K562 (cell line): ENCODE measurements around the gene HARS1. TPM values are rescaled to one million over a fixed set of nuclear protein-coding genes. Genes with fewer than 3 reads are reported as not detected.
A peak's percentile ranks its signal among the peaks of the same experiment; 100 is the strongest.

Experiments used
- ATAC-seq: fragments of 200-7000 bp; cut with Tn5 transposase; 3 replicates; pipeline ENCODE4 v1.9.1; 2020; ENCODE audit warnings: moderate library complexity
- BruUV-seq: library from RNA; stranded (reverse); fragments of 400-500 nt; replicated peaks from 2 replicates; lab custom pipeline; 2021; lab: Mats Ljungman, UMichigan
- CTCF ChIA-PET: fragments of 300-600 bp; formaldehyde crosslinking; extraction: SDS; loops from one replicate; lab custom pipeline; 2021; ENCODE audit warnings: low intra/inter-chr PET ratio; lab: Yijun Ruan, JAX
- POLR2A ChIA-PET: fragments of 300-600, 350-650 bp; sonication (Branson Sonifier 250); formaldehyde crosslinking; extraction: SDS; loops from one replicate; lab custom pipeline; 2021; ENCODE audit warnings: antibody characterized with exemption, inconsistent platforms; lab: Yijun Ruan, JAX
- DNase-seq, 4 experiments: peaks; one replicate each; pipeline versions ENCODE4 v3.0.0 to v3.0.0-alpha.2; 2011 to 2018; ENCODE audit warnings: low spot score in 3 of 4, mixed read lengths in 3 of 4; ENCODE audit errors: extremely low read depth in 1 of 4
- FAIRE-seq: peaks from 2 replicates; lab custom pipeline; 2011; peaks lifted over from hg19 to GRCh38; lab: Jason Lieb, UNC
- H2AFZ ChIP-seq: 2 replicates; pipeline ENCODE4 v1.6.0; 2011; ENCODE audit warnings: low read depth, low read length, control low read depth, inconsistent platforms
- H3K27ac ChIP-seq: fragments of 200-600 bp; 3 replicates; pipeline ENCODE4 v1.8.0; 2011; ENCODE audit warnings: low read depth, mild to moderate bottlenecking, control low read depth, inconsistent platforms, low read length, moderate library complexity, mixed read lengths; ENCODE audit errors: extremely low read depth
- H3K27me3 ChIP-seq, 2 experiments: fragments of 300-600 bp in 1 of 2; 2 replicates in 1 of 2; 3 replicates in 1 of 2; pipeline versions ENCODE4 v1.6.0 to v1.8.0; 2011; ENCODE audit warnings: inconsistent platforms in 2 of 2, low read length in 2 of 2, mild to moderate bottlenecking in 1 of 2, mixed read lengths in 1 of 2, moderate library complexity in 1 of 2; ENCODE audit not compliant: control insufficient read depth in 2 of 2, insufficient read depth in 2 of 2
- H3K36me3 ChIP-seq: fragments of 300-600 bp; 3 replicates; pipeline ENCODE4 v1.8.0; 2011; ENCODE audit warnings: mild to moderate bottlenecking, low read length, inconsistent platforms; ENCODE audit not compliant: control insufficient read depth, insufficient read depth
- H3K4me1 ChIP-seq, 2 experiments: fragments of 200-600 bp in 1 of 2; replicated peaks in 1 of 2; 2 replicates in 1 of 2; 3 replicates in 1 of 2; pipeline versions ENCODE4 v1.5.1 to v1.8.0; 2011; ENCODE audit warnings: inconsistent platforms in 2 of 2, low read length in 2 of 2, mild to moderate bottlenecking in 1 of 2, mixed read lengths in 1 of 2, moderate library complexity in 1 of 2; ENCODE audit not compliant: control insufficient read depth in 2 of 2, insufficient read depth in 2 of 2
- H3K4me2 ChIP-seq: 2 replicates; pipeline ENCODE4 v1.6.1; 2011; ENCODE audit warnings: low read length, control low read depth, inconsistent platforms, mixed read lengths; ENCODE audit not compliant: insufficient read depth
- H3K4me3 ChIP-seq: fragments of 200-600 bp; sonication (generic), shearing (Covaris generic); 2 replicates; pipeline ENCODE4 v1.5.1; 2016; ENCODE audit warnings: control low read depth, inconsistent platforms
- H3K79me2 ChIP-seq: fragments of 200-600 bp; 3 replicates; pipeline ENCODE4 v1.8.0; 2011; ENCODE audit warnings: low read length, inconsistent platforms; ENCODE audit not compliant: control insufficient read depth, insufficient read depth
- H3K9ac ChIP-seq, 2 experiments: 2 replicates each; pipeline versions ENCODE4 v1.6.0 to v1.6.1; 2011; ENCODE audit warnings: low read depth in 2 of 2, low read length in 2 of 2, control low read depth in 1 of 2, inconsistent platforms in 1 of 2, mild to moderate bottlenecking in 1 of 2, mixed read lengths in 1 of 2; ENCODE audit not compliant: insufficient read depth in 1 of 2
- H3K9me1 ChIP-seq: one replicate; pipeline ENCODE4 v1.6.0; 2011; ENCODE audit warnings: inconsistent platforms, mild to moderate bottlenecking, low read length, moderate library complexity; ENCODE audit not compliant: control insufficient read depth, insufficient read depth
- H3K9me3 ChIP-seq: replicated peaks from 2 replicates; pipeline ENCODE4 v1.5.1; 2011; ENCODE audit warnings: low read depth, low read length, inconsistent platforms; ENCODE audit not compliant: control insufficient read depth, insufficient read depth
- H4K20me1 ChIP-seq: replicated peaks from 2 replicates; pipeline ENCODE4 v1.6.1; 2011; ENCODE audit warnings: low read length, inconsistent platforms, mixed read lengths; ENCODE audit not compliant: control insufficient read depth, insufficient read depth
- CREB1 ChIP-seq, 2 experiments: sonication (generic) in 1 of 2; formaldehyde crosslinking in 1 of 2; IDR thresholded peaks; 2 replicates each; pipeline versions ENCODE4 v1.6.1 to v1.8.0; 2012 to 2022; ENCODE audit warnings: inconsistent platforms in 1 of 2, mild to moderate bottlenecking in 1 of 2, missing genetic modification reagents in 1 of 2, moderate library complexity in 1 of 2
- HNRNPUL1 ChIP-seq: fragments of 200-400 bp; formaldehyde crosslinking; IDR thresholded peaks from 2 replicates; pipeline ENCODE4 v1.6.1; 2017; ENCODE audit warnings: low read length
- KDM1A ChIP-seq, 2 experiments: fragments of 450-650 bp; IDR thresholded peaks; 2 replicates each; pipeline ENCODE4 v1.6.1; 2016; ENCODE audit warnings: mild to moderate bottlenecking in 2 of 2
- SNRNP70 ChIP-seq: fragments of 200-400 bp; formaldehyde crosslinking; optimal IDR thresholded peaks from 2 replicates; pipeline ENCODE3; 2017; ENCODE audit warnings: low read depth, low read length
- WGBS: fragments of 100-300 bp; shearing (Covaris generic); methylation state at CpG from one replicate; pipeline ENCODE4 v1.1.6; 2016; ENCODE audit warnings: low coverage, mixed read lengths; ENCODE audit not compliant: insufficient coverage; ENCODE audit errors: missing lambda C conversion rate; 5-methylcytosine and 5-hydroxymethylcytosine counted together
- in situ Hi-C: fragments of 300-500 bp; cut with MboI; formaldehyde crosslinking; loops from 4 replicates; pipeline ENCODE4 v1.15.0; 2018; ENCODE audit warnings: inconsistent platforms, mixed read lengths
- intact Hi-C: fragments of 100-400 bp; cut with micrococcal nuclease; formaldehyde crosslinking; loops from 2 replicates; pipeline ENCODE4 v1.14.2; 2022
- polyA plus RNA-seq, 8 experiments: library from polyadenylated mRNA; depleted of rRNA in 4 of 8; stranded (reverse) in 5 of 8; unstranded in 3 of 8; fragments of >200 nt; fragmentation: Nextera tagmentation in 2 of 8; fragmentation: Illumina TruSeq in 1 of 8; extraction: Ambion mirVana in 2 of 8; extraction: Trizol in 1 of 8; gene quantifications; 2 replicates each; pipeline versions ENCODE4 v1.2.1 to v1.2.3, GENCODE V29; 2011 to 2014; ENCODE audit warnings: inconsistent platforms in 1 of 8, missing spikeins in 1 of 8
- total RNA-seq, 7 experiments: library from RNA; depleted of rRNA in 6 of 7; stranded (reverse); fragments of >200 nt in 6 of 7; fragmentation: Illumina TruSeq in 2 of 7; extraction: Trizol in 2 of 7; gene quantifications; 2 replicates each; pipeline versions ENCODE4 v1.2.1 to v1.2.3, GENCODE V29; 2011 to 2021; ENCODE audit warnings: low replicate concordance in 1 of 7
- TF ChIP-seq, protein P1 (sequence below): fragments of 450-650 bp; IDR thresholded peaks from 2 replicates; pipeline ENCODE4 v1.6.1; 2018; ENCODE audit not compliant: partially characterized antibody
- TF ChIP-seq, protein P2 (sequence below): fragments of 250-450 bp; sonication (Bioruptor Pico); IDR thresholded peaks from 2 replicates; pipeline ENCODE4 v1.5.0; 2021
- TF ChIP-seq, protein P3 (sequence below): IDR thresholded peaks from 2 replicates; pipeline ENCODE4 v1.6.1; 2011; ENCODE audit not compliant: insufficient read length; ENCODE audit errors: extremely low read depth

Gene HARS1
- total and polyA plus RNA-seq, 9 of the 15 experiments (the other 6 are each of a cell fraction or from before 2014, with no cell fraction given): 13.5 to 88.5 (median 75.2) TPM

GRCh38 chr5:140718266-140718592, 27.1 kb upstream of the HARS1 start:
- POLR2A ChIA-PET: interaction anchor here (0.7 to 2.7 kb wide), 16 partner anchors 8 to 407 kb away, joined by 3 to 14 read pairs (median 4); partner anchors contain the start of genes EIF4EBP3, HARS1, HARS2 and IK
- peak overlapping the region; percentile 95 for H3K27ac ChIP-seq

More at GRCh38 chr5:140718266-140718592, 27.1 kb upstream of the HARS1 start:
- Histone ChIP-seq H3K79me2 (no peaks in the 10 kb centered on the region), H2AFZ (peak overlapping the region; percentile 87), H3K36me3 (no peaks in the 10 kb centered on the region), H3K27me3 (no peaks in the 10 kb centered on the region), H3K4me2 (peak overlapping the region; percentile 85), H3K9ac (peak overlapping the region; percentile 89 to 90; a peak in 3 of 4 replicates), H3K4me1 (peaks cover 0 to 2% of the 10 kb centered on the region in 2 experiments; a peak in 2 of 5 replicates), H3K9me3 (no peaks in the 10 kb centered on the region), H3K4me3 (peak overlapping the region; percentile 42), H3K9me1 (no peaks in the 10 kb centered on the region), H4K20me1 (no peaks in the 10 kb centered on the region)
- no peak for FAIRE-seq
- intact Hi-C loops: loop anchor here (2.0 to 10.0 kb wide), 8 partner anchors 53 to 603 kb away; partner anchors contain the start of genes ANKHD1, IK, NDUFA2 and PURA
- no peak for DNase-seq
- CTCF ChIA-PET: no interaction called here
- in situ Hi-C loops: loop anchor here (5.0 kb wide), 1 partner anchor 156 kb away; the partner anchor contains the start of genes APBB3 and SLC35A4
- TF ChIP-seq, protein P1, sequence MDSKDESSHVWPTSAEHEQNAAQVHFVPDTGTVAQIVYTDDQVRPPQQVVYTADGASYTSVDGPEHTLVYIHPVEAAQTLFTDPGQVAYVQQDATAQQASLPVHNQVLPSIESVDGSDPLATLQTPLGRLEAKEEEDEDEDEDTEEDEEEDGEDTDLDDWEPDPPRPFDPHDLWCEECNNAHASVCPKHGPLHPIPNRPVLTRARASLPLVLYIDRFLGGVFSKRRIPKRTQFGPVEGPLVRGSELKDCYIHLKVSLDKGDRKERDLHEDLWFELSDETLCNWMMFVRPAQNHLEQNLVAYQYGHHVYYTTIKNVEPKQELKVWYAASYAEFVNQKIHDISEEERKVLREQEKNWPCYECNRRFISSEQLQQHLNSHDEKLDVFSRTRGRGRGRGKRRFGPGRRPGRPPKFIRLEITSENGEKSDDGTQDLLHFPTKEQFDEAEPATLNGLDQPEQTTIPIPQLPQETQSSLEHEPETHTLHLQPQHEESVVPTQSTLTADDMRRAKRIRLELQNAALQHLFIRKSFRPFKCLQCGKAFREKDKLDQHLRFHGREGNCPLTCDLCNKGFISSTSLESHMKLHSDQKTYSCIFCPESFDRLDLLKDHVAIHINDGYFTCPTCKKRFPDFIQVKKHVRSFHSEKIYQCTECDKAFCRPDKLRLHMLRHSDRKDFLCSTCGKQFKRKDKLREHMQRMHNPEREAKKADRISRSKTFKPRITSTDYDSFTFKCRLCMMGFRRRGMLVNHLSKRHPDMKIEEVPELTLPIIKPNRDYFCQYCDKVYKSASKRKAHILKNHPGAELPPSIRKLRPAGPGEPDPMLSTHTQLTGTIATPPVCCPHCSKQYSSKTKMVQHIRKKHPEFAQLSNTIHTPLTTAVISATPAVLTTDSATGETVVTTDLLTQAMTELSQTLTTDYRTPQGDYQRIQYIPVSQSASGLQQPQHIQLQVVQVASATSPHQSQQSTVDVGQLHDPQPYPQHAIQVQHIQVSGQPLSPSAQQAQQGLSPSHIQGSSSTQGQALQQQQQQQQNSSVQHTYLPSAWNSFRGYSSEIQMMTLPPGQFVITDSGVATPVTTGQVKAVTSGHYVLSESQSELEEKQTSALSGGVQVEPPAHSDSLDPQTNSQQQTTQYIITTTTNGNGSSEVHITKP: peak; percentile 82
- TF ChIP-seq, protein P2, sequence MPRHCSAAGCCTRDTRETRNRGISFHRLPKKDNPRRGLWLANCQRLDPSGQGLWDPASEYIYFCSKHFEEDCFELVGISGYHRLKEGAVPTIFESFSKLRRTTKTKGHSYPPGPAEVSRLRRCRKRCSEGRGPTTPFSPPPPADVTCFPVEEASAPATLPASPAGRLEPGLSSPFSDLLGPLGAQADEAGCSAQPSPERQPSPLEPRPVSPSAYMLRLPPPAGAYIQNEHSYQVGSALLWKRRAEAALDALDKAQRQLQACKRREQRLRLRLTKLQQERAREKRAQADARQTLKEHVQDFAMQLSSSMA: no peak
- TF ChIP-seq, protein P3, sequence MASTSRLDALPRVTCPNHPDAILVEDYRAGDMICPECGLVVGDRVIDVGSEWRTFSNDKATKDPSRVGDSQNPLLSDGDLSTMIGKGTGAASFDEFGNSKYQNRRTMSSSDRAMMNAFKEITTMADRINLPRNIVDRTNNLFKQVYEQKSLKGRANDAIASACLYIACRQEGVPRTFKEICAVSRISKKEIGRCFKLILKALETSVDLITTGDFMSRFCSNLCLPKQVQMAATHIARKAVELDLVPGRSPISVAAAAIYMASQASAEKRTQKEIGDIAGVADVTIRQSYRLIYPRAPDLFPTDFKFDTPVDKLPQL: no peak
- TF ChIP-seq KDM1A (IDR thresholded peaks at IDR 0.05): no peak
- TF ChIP-seq HNRNPUL1: no peak
- TF ChIP-seq SNRNP70: no peak
- TF ChIP-seq CREB1 (IDR thresholded peaks at IDR 0.05): no peak
- TF ChIP-seq CREB1 (CRISPR knock-in tag; IDR thresholded peaks at IDR 0.05): no peak
- WGBS: 12% methylated on average over 7 of the region's 7 CpGs
- ATAC-seq: peak; percentile 42
- TSS peak; percentile 91 for BruUV-seq
